GM10266 (cell line): ENCODE results near the gene TP73.

Experiments used
- DNase-seq: peaks from one replicate; pipeline ENCODE4 v3.0.0; 2012; ENCODE audit errors: extremely low spot score
- CTCF ChIP-seq: IDR thresholded peaks from 2 replicates; pipeline ENCODE4 v1.5.1; 2012; ENCODE audit warnings: mild to moderate bottlenecking, low read depth; ENCODE audit not compliant: control insufficient read depth, insufficient read depth; ENCODE audit errors: missing control alignments

TP73 gene

GRCh38 chr1:3612123-3612522 is 40.2 kb upstream of the TP73 start:
- TF ChIP-seq CTCF = no peak

GRCh38 chr1:3614755-3615742 is 37.3 kb upstream of the TP73 start:
- peak; percentile 53 for TF ChIP-seq CTCF
- peak; percentile 67 for DNase-seq

More at GRCh38 chr1:3612123-3612522, 40.2 kb upstream of the TP73 start:
- no peak for DNase-seq

- TF ChIP-seq CTCF = no peak
- no peak for DNase-seq
Observed at GRCh38 chr1:3616861-3617260, 35.5 kb upstream of the TP73 start.

GRCh38 chr1:3617806-3618345 is 34.4 kb upstream of the TP73 start:
- no peak for DNase-seq
- no peak for TF ChIP-seq CTCF

GRCh38 chr1:3618531-3618880 is 33.8 kb upstream of the TP73 start:
- no peak for TF ChIP-seq CTCF

GRCh38 chr1:3618881-3619671 is 33.2 kb upstream of the TP73 start:
- TF ChIP-seq CTCF = peak; percentile 77
- peak; percentile 86 for DNase-seq

More at GRCh38 chr1:3618531-3618880, 33.8 kb upstream of the TP73 start:
- no peak for DNase-seq
